ENCODE measurements around the gene MRNIP.

GRCh38 chr5:179800696-179801201 lies 57.9 kb downstream of the MRNIP start:
- TF ChIP-seq CTCF (IDR thresholded peaks at IDR 0.05 in 8 of 11, conservative IDR thresholded peaks at IDR 0.05 in 3 of 11) (no peak), POLR2A (IDR thresholded peaks at IDR 0.05) (no peak)
